Measurements from ENCODE around the gene UBIAD1.
"Not testable (repeated sequence)": the region's sequence is repeated elsewhere in the genome, so short reads cannot be mapped to it uniquely, and the experiment has no call there.

The UBIAD1 gene

GRCh38 chr1:11289064-11289463 is 16.1 kb downstream of the UBIAD1 start:
- no peaks in the 10 kb centered on the region for H3K27me3 ChIP-seq
- no peak for TF ChIP-seq CTCF (IDR thresholded peaks at IDR 0.05)
- H3K9me3 ChIP-seq, result no peaks in the 10 kb centered on the region
- H3K4me3 ChIP-seq (ENCODE audit: low read depth in 1 of 2, low read length in 1 of 2), result no peak overlapping the region
- no peaks in the 10 kb centered on the region for H3K4me1 ChIP-seq (ENCODE audit: control insufficient read depth in 1 of 2, insufficient read depth in 1 of 2, low read depth in 1 of 2, low read length in 1 of 2)
- H3K27ac ChIP-seq, result no peak overlapping the region
- H3K36me3 ChIP-seq, result peaks cover 39% of the 10 kb centered on the region

- H3K27me3 ChIP-seq, result no peaks in the 10 kb centered on the region
- no peak overlapping the region for H3K4me3 ChIP-seq (ENCODE audit: low read depth in 1 of 2, low read length in 1 of 2)
- H3K4me1 ChIP-seq (ENCODE audit: control insufficient read depth in 1 of 2, insufficient read depth in 1 of 2, low read depth in 1 of 2, low read length in 1 of 2), result no peaks in the 10 kb centered on the region
- no peak overlapping the region for H3K27ac ChIP-seq
- no peak for TF ChIP-seq CTCF (IDR thresholded peaks at IDR 0.05)
- H3K9me3 ChIP-seq, result no peaks in the 10 kb centered on the region
- peaks cover 47% of the 10 kb centered on the region for H3K36me3 ChIP-seq
Observed at GRCh38 chr1:11291049-11291448, 18.1 kb downstream of the UBIAD1 start.

- no peaks in the 10 kb centered on the region for H3K9me3 ChIP-seq
- H3K27me3 ChIP-seq, result no peaks in the 10 kb centered on the region
- no peak overlapping the region for H3K4me3 ChIP-seq (ENCODE audit: low read depth in 1 of 2, low read length in 1 of 2)
- no peak overlapping the region for H3K27ac ChIP-seq
- no peaks in the 10 kb centered on the region for H3K4me1 ChIP-seq (ENCODE audit: control insufficient read depth in 1 of 2, insufficient read depth in 1 of 2, low read depth in 1 of 2, low read length in 1 of 2)
- H3K36me3 ChIP-seq, result peaks cover 33% of the 10 kb centered on the region
- TF ChIP-seq CTCF (IDR thresholded peaks at IDR 0.05), result no peak
Observed at GRCh38 chr1:11293856-11294255, 20.9 kb downstream of the UBIAD1 start.

- Histone ChIP-seq H3K27me3 (no peaks in the 10 kb centered on the region), H3K4me1 (ENCODE audit: control insufficient read depth in 1 of 2, insufficient read depth in 1 of 2, low read depth in 1 of 2, low read length in 1 of 2) (no peaks in the 10 kb centered on the region), H3K4me3 (ENCODE audit: low read depth in 1 of 2, low read length in 1 of 2) (no peak overlapping the region), H3K36me3 (peaks cover 28% of the 10 kb centered on the region), H3K27ac (no peak overlapping the region), H3K9me3 (no peaks in the 10 kb centered on the region)
- no peak for TF ChIP-seq CTCF (IDR thresholded peaks at IDR 0.05)
Observed at GRCh38 chr1:11294951-11295350, 22.0 kb downstream of the UBIAD1 start.

GRCh38 chr1:11295905-11296304 is 22.9 kb downstream of the UBIAD1 start:
- Histone ChIP-seq H3K4me1 (ENCODE audit: control insufficient read depth in 1 of 2, insufficient read depth in 1 of 2, low read depth in 1 of 2, low read length in 1 of 2) (no peaks in the 10 kb centered on the region), H3K4me3 (ENCODE audit: low read depth in 1 of 2, low read length in 1 of 2) (no peak overlapping the region), H3K27ac (no peak overlapping the region), H3K9me3 (no peaks in the 10 kb centered on the region), H3K27me3 (no peaks in the 10 kb centered on the region), H3K36me3 (peaks cover 18% of the 10 kb centered on the region)
- no peak for TF ChIP-seq CTCF (IDR thresholded peaks at IDR 0.05)

GRCh38 chr1:11297774-11298173 is 24.8 kb downstream of the UBIAD1 start:
- not testable (repeated sequence) for H3K4me3 ChIP-seq (ENCODE audit: low read depth in 1 of 2, low read length in 1 of 2); H3K4me1 ChIP-seq (ENCODE audit: control insufficient read depth in 1 of 2, insufficient read depth in 1 of 2, low read depth in 1 of 2, low read length in 1 of 2); H3K27ac ChIP-seq; H3K9me3 ChIP-seq; H3K27me3 ChIP-seq
- peaks cover 17% of the 10 kb centered on the region for H3K36me3 ChIP-seq
